ENCODE results near the gene FSTL4. TPM values are rescaled to one million over a fixed set of nuclear protein-coding genes. Genes with fewer than 3 reads are reported as not detected.

The FSTL4 gene
- total RNA-seq, 1 donor from 2014 or later, result 14.3 TPM

DNA sequence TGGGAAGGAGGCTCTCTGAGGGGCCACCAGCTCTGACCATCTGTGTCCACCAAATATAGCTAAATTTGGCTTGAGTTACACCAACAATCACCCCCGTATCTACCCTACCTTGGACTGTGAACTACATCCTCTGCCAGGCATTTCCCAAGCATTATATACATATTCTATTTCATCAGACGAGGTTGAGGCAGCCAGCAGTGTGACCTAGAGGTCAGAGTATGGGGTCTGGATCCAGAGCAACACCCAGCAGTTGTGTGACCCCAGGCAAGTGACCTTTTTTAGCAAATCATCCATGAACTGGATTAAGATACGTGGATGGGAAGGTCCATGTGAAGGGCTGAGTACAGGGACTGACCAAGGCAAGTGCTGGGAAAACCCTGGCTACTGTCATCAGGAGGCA, 379.9 kb downstream of the FSTL4 start:
- Mint-ChIP-seq H3K27me3 (ENCODE audit: low read depth) (peaks cover under 1% of the 10 kb centered on the region), H3K4me1 (no peaks in the 10 kb centered on the region), H3K27ac (no peak overlapping the region), H3K4me3 (no peak overlapping the region), H3K9me3 (no peaks in the 10 kb centered on the region), H3K36me3 (no peaks in the 10 kb centered on the region)
- no peak for DNase-seq (ENCODE audit: low spot score in 2 of 2, unreplicated experiment in 2 of 2)
- TF ChIP-seq, protein P1, sequence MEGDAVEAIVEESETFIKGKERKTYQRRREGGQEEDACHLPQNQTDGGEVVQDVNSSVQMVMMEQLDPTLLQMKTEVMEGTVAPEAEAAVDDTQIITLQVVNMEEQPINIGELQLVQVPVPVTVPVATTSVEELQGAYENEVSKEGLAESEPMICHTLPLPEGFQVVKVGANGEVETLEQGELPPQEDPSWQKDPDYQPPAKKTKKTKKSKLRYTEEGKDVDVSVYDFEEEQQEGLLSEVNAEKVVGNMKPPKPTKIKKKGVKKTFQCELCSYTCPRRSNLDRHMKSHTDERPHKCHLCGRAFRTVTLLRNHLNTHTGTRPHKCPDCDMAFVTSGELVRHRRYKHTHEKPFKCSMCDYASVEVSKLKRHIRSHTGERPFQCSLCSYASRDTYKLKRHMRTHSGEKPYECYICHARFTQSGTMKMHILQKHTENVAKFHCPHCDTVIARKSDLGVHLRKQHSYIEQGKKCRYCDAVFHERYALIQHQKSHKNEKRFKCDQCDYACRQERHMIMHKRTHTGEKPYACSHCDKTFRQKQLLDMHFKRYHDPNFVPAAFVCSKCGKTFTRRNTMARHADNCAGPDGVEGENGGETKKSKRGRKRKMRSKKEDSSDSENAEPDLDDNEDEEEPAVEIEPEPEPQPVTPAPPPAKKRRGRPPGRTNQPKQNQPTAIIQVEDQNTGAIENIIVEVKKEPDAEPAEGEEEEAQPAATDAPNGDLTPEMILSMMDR (IDR thresholded peaks at IDR 0.05; ENCODE audit: unreplicated experiment), result no peak

DNA sequence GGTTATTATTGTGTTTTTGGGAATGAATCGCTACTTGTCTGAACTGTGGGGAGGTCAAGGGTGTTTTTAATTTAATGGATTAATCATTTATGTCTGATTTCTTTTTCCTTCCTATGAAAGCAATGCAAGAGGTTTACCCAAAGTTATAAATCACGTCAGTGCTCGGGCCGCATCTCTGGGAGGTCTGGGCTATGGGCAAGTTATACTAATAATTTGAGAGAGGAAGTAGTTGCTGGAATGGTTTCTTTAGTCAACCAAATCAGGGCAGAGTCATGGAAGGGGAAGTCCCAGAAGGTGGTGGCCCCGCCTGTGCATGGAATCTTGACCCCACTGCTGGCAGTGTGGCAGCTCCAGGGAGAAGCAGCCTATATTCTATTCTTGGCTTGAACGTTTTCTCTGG, 380.3 kb downstream of the FSTL4 start:
- no peak for DNase-seq (ENCODE audit: low spot score in 2 of 2, unreplicated experiment in 2 of 2)
- no peak overlapping the region for H3K27ac Mint-ChIP-seq
- H3K4me3 Mint-ChIP-seq, result no peak overlapping the region
- no peaks in the 10 kb centered on the region for H3K4me1 Mint-ChIP-seq
- H3K27me3 Mint-ChIP-seq (ENCODE audit: low read depth), result no peaks in the 10 kb centered on the region
- no peaks in the 10 kb centered on the region for H3K9me3 Mint-ChIP-seq
- TF ChIP-seq, protein P1 (IDR thresholded peaks at IDR 0.05; ENCODE audit: unreplicated experiment), result no peak
- H3K36me3 Mint-ChIP-seq, result no peaks in the 10 kb centered on the region

DNA sequence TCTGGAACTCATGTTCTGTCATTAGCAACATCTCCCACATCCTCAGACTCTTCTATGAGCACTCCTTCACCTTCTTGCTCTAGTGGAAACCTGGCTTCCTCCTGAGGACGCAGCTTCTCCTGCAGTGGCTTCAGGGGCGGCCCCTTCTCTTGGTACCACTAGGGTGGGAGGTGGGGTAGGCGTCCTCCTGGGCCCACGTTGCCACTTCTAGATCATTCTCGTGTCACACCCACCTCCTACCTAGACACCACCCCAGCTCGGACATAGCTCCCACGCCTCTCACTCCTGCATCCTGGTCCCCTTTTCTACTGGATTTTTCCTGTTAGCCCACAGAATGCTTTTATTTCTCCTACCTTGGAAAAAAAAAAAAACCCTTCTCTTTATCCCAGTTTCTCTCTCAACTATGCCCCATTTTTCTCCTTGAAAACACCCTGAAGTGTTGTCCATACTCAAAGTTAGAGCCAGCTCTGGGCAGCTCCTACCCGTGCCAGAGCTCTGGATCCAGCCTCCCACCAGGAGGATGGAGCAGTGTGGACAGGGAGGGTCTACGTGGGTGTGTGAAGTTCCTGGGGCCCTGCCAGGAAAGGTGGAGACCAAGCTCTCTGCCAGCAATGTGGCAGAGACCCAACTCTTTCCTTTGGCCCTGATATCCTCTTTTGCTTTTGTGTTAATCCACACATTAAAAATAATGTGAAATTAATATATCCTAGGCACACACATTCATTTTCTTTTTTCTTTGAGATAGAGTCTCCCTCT, 381.3 kb downstream of the FSTL4 start:
- DNase-seq (ENCODE audit: low spot score in 2 of 2, unreplicated experiment in 2 of 2), result no peak
- Mint-ChIP-seq H3K4me3 (no peak overlapping the region), H3K27ac (no peak overlapping the region), H3K36me3 (no peaks in the 10 kb centered on the region), H3K9me3 (no peaks in the 10 kb centered on the region), H3K4me1 (peaks cover 5% of the 10 kb centered on the region), H3K27me3 (ENCODE audit: low read depth) (no peaks in the 10 kb centered on the region)
- TF ChIP-seq, protein P1 (IDR thresholded peaks at IDR 0.05; ENCODE audit: unreplicated experiment), result no peak

DNA sequence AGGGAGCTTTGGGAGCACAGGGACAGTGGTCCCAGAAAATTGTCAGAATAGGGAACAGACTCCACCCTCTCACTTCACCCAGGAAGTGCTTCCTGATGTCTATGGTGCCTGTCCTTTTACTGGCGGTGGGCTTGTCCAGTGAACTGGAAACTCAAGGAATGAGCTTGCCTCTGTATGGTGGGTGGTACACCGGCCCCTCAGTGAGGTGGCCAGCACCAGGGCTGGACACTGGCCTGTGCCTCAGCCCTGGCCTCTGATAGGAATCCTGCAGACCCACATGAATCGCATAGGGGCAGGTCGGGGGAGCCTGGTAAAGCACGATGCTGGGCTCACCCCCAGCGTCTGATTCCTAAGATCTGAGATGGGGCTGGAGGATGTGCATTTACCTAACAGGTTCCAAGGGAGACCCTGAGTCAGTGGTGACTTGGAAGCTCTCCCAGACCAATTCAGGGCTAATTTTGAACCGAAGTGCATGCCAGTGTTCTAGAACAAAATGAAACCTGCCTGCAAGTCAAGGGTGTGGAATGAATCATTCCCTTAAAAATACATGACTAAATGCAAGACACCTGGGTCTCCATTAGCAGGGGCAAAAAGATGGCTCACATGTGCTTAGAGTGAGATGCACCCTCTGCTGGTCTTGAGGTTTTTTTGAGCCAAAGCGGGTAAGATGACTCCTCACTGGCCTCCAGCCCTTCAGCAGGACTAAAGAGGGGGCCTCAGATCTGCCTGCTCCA, 382.2 kb downstream of the FSTL4 start:
- no peak overlapping the region for H3K4me3 Mint-ChIP-seq
- H3K36me3 Mint-ChIP-seq, result no peaks in the 10 kb centered on the region
- H3K27me3 Mint-ChIP-seq (ENCODE audit: low read depth), result no peaks in the 10 kb centered on the region
- H3K4me1 Mint-ChIP-seq, result peaks cover 5% of the 10 kb centered on the region
- no peaks in the 10 kb centered on the region for H3K9me3 Mint-ChIP-seq
- DNase-seq (ENCODE audit: low spot score in 2 of 2, unreplicated experiment in 2 of 2), result no peak
- TF ChIP-seq, protein P1 (IDR thresholded peaks at IDR 0.05; ENCODE audit: unreplicated experiment), result no peak
- H3K27ac Mint-ChIP-seq, result no peak overlapping the region

DNA sequence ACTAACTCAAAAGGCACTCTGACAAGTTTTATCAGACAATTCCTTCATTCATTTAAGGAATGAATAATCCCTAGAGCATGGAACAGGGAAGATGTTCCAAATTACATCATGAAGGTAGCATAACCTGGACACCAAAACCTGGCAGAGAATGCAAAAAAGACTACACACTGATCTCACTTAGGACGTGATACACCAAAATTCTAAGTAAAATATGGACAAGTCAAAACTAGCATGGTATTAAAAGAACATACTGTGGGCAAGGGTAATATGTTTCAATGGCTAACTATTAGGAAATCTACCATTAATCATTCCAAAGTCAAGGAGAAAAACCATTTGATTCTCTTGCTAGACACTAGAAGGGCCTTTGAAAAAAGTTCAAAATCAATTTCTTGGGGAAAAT, 384.0 kb downstream of the FSTL4 start:
- Mint-ChIP-seq H3K9me3 (no peaks in the 10 kb centered on the region), H3K36me3 (no peaks in the 10 kb centered on the region), H3K4me1 (peaks cover 6% of the 10 kb centered on the region), H3K27ac (no peak overlapping the region), H3K27me3 (ENCODE audit: low read depth) (no peaks in the 10 kb centered on the region), H3K4me3 (no peak overlapping the region)
- DNase-seq (ENCODE audit: low spot score in 2 of 2, unreplicated experiment in 2 of 2), result no peak
- TF ChIP-seq, protein P1 (IDR thresholded peaks at IDR 0.05; ENCODE audit: unreplicated experiment), result no peak
